Lower lobe of right lung (tissue), 2 donors: ENCODE results near the gene PPIP5K2. TPM values are rescaled to one million over a fixed set of nuclear protein-coding genes. Genes with fewer than 3 reads are reported as not detected.

Experiments
- ATAC-seq, 2 donors: fragments of 200-7000 bp; cut with Tn5 transposase; one replicate each; pipeline ENCODE4 v1.9.1; 2020 to 2022; ENCODE audit warnings: mild to moderate bottlenecking in 2 of 2, moderate library complexity in 2 of 2
- DNase-seq: peaks from one replicate; pipeline ENCODE4 v3.0.0-alpha.2; 2020
- H3K27ac ChIP-seq: fragments of 200-600 bp; one replicate; pipeline ENCODE4 v1.8.0; 2022
- H3K27me3 ChIP-seq: fragments of 200-600 bp; one replicate; pipeline ENCODE4 v1.8.0; 2022; ENCODE audit warnings: low read depth
- H3K36me3 ChIP-seq: fragments of 200-600 bp; one replicate; pipeline ENCODE4 v1.8.0; 2022; ENCODE audit warnings: mild to moderate bottlenecking
- H3K4me1 ChIP-seq: fragments of 200-600 bp; one replicate; pipeline ENCODE4 v1.8.0; 2022
- H3K4me3 ChIP-seq: fragments of 200-600 bp; one replicate; pipeline ENCODE4 v1.8.0; 2022; ENCODE audit warnings: mild to moderate bottlenecking
- H3K9me3 ChIP-seq: fragments of 200-600 bp; one replicate; pipeline ENCODE4 v1.8.0; 2022
- intact Hi-C: fragments of 100-400 bp; cut with DNase I; formaldehyde crosslinking; loops from one replicate; pipeline ENCODE4 v1.11.0; 2022
- total RNA-seq: library from RNA; stranded (reverse); fragmentation: NEBNext Ultra II Directional; extraction: Animal tissue kit (Norgen Biotek cat#: 25700); gene quantifications from one replicate; pipeline ENCODE4 v1.2.1, GENCODE V29; 2021
- TF ChIP-seq, protein P1 (sequence below): fragments of 200-600 bp; IDR thresholded peaks from one replicate; pipeline ENCODE4 v1.8.0; 2022; ENCODE audit warnings: antibody characterized with exemption, mild to moderate bottlenecking
- donor health status: DM: no; HTN: yes; CAD: no; lungs with severe emphysema.

The PPIP5K2 gene
- total RNA-seq, 1 donor from 2014 or later: 62.2 TPM

DNA sequence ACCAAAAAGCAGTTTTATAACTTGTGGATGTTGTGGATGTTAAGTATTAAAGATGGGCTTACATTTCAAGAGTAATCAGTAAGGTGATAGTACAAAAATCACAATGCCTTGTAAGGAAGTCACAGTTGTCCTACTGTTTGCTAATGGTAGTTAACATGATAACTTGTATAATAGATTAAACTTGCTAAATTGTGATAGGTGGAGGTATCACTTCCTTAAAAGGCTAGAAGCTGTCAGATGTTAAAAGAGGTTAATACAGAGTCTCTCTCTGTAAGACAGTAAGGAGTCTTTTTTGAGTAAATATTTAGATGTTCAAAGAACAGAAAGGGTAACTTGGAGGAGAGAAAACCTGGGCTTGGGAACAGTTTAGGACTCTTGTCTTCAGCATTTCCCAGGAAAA, 124.3 kb downstream of the PPIP5K2 start:
- TF ChIP-seq, protein P1, sequence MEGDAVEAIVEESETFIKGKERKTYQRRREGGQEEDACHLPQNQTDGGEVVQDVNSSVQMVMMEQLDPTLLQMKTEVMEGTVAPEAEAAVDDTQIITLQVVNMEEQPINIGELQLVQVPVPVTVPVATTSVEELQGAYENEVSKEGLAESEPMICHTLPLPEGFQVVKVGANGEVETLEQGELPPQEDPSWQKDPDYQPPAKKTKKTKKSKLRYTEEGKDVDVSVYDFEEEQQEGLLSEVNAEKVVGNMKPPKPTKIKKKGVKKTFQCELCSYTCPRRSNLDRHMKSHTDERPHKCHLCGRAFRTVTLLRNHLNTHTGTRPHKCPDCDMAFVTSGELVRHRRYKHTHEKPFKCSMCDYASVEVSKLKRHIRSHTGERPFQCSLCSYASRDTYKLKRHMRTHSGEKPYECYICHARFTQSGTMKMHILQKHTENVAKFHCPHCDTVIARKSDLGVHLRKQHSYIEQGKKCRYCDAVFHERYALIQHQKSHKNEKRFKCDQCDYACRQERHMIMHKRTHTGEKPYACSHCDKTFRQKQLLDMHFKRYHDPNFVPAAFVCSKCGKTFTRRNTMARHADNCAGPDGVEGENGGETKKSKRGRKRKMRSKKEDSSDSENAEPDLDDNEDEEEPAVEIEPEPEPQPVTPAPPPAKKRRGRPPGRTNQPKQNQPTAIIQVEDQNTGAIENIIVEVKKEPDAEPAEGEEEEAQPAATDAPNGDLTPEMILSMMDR: no peak
- H3K9me3 ChIP-seq: peaks cover 3% of the 10 kb centered on the region
- no peak for ATAC-seq

DNA sequence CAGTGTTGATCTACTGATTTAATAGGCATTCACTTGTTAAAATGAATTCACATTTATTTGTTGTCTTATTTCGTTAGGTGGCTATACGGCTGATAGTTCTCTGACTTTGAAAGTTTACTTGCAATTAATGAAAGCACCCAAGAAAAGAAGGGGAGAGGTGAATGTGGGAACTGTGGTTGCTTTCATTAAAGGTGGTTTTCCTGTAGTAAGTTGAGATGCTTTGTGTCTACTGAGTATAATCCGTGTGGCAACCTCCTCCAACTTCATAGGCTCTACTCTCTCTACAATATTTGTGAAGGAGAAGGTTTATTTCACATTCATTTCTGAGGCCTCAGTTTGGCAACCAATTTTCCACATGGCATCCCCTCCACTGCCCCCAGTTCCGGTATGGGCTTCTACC, 125.7 kb downstream of the PPIP5K2 start:
- ATAC-seq (no peak), DNase-seq (no peak)
- Histone ChIP-seq H3K9me3 (no peaks in the 10 kb centered on the region), H3K36me3 (no peaks in the 10 kb centered on the region), H3K4me3 (no peak overlapping the region), H3K27me3 (no peaks in the 10 kb centered on the region), H3K27ac (no peak overlapping the region), H3K4me1 (no peaks in the 10 kb centered on the region)
- TF ChIP-seq, protein P1: no peak
- intact Hi-C loops: no loop called here

More for the DNA sequence above, 124.3 kb downstream of the PPIP5K2 start:
- DNase-seq: no peak
- Histone ChIP-seq H3K4me3 (no peak overlapping the region), H3K4me1 (no peaks in the 10 kb centered on the region), H3K27me3 (no peaks in the 10 kb centered on the region), H3K36me3 (no peaks in the 10 kb centered on the region), H3K27ac (no peak overlapping the region)
- intact Hi-C loops: no loop called here

DNA sequence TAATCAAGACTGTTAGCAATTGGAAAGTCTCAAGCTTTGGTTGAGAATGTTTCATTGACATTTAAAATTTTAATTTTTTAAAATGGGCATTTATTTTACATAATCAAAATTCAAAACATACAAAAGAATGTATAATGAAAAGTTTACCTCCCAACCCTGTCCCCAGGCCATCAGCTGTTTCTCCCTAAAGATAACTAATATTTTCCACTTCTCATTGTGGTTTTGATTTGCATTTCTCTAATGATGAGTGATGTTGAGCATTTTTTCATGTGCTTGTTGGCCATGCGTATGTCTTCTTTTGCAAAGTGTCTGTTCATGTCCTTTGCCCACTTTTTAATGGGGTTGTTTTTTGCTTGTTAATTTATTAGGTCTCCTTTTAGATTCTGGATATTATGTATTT, 127.0 kb downstream of the PPIP5K2 start:
- H3K9me3 ChIP-seq: no peaks in the 10 kb centered on the region
- TF ChIP-seq, protein P1: no peak
- ATAC-seq (no peak), DNase-seq (no peak)
- H3K27me3 ChIP-seq: no peaks in the 10 kb centered on the region
- no peak overlapping the region for H3K27ac ChIP-seq
- H3K4me3 ChIP-seq: no peak overlapping the region
- intact Hi-C loops: no loop called here
- H3K36me3 ChIP-seq: no peaks in the 10 kb centered on the region
- H3K4me1 ChIP-seq: no peaks in the 10 kb centered on the region

DNA sequence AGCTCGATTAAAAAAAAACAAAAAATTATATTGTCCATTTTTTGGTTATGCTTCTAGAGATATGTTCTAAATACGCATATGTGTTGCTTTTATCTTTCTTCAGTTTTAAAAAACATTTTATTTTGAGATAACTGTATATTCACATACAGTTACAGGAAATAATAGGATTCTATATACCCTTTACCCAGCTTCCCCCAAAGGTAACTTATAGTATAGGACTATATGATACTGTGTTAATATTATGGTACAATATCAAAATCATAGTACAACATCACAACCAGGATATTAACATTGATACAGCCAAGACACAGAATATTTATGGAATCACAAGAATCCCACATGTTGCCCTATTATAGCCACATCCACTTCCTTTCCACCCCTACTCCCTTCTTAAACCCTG, 129.0 kb downstream of the PPIP5K2 start:
- H3K27ac ChIP-seq: no peak overlapping the region
- TF ChIP-seq, protein P1: no peak
- DNase-seq (no peak), ATAC-seq (no peak)
- no peaks in the 10 kb centered on the region for H3K36me3 ChIP-seq
- intact Hi-C loops: no loop called here
- H3K27me3 ChIP-seq: no peaks in the 10 kb centered on the region
- no peaks in the 10 kb centered on the region for H3K9me3 ChIP-seq
- no peaks in the 10 kb centered on the region for H3K4me1 ChIP-seq
- no peak overlapping the region for H3K4me3 ChIP-seq

DNA sequence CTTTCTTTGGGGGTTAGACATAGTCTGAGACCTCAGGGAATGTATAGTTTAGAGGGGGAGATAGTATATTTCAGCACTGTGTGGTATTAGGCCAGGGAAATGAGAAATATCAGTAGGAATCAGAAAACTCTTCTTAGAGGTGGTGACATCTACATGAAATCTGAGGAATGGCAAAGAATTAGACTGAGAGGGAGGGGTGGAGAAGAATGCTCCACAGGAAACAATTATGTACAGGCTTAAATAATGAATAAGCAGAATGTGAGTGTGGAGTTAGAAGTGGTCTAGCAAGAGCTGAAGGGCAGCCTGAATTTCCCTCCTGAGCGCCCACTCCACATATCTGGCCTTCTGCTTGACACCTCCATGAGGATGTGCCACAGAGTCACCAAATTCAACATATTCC, 134.8 kb downstream of the PPIP5K2 start:
- ATAC-seq (no peak), DNase-seq (no peak)
- no peak overlapping the region for H3K27ac ChIP-seq
- TF ChIP-seq, protein P1: no peak
- no peaks in the 10 kb centered on the region for H3K36me3 ChIP-seq
- intact Hi-C loops: no loop called here
- H3K4me3 ChIP-seq: no peak overlapping the region
- no peaks in the 10 kb centered on the region for H3K27me3 ChIP-seq
- H3K9me3 ChIP-seq: no peaks in the 10 kb centered on the region
- H3K4me1 ChIP-seq: peaks cover 4% of the 10 kb centered on the region

DNA sequence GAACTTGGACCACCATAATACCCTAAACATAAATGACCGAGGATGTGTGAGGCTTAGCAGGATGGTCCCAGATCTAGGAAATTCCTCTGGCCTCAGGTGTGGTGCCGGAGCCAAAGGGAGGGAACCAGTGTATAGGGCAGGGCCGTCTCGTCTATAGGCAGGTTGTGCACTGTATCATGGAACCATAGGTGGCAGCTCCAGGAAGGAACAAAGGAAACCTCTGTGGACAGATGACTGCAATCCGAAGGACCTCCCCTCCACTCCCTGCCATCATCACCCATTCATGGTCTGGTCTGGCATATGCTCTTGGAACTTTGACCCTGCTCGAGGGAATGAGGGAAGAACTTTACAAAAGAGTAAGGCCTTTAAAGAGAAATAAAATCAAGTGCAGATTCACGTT, 135.6 kb downstream of the PPIP5K2 start:
- intact Hi-C loops: no loop called here

More for the DNA sequence above, 135.6 kb downstream of the PPIP5K2 start:
- H3K27me3 ChIP-seq: no peaks in the 10 kb centered on the region
- no peaks in the 10 kb centered on the region for H3K36me3 ChIP-seq
- H3K4me1 ChIP-seq: peaks cover 11% of the 10 kb centered on the region
- H3K4me3 ChIP-seq: no peak overlapping the region
- no peak for ATAC-seq
- H3K27ac ChIP-seq: no peak overlapping the region
- TF ChIP-seq, protein P1: no peak
- no peaks in the 10 kb centered on the region for H3K9me3 ChIP-seq
- DNase-seq: no peak
